GM13976 (cell line): ENCODE measurements around the gene BOLL.

ENCODE experiments used
- DNase-seq: peaks from one replicate; pipeline ENCODE4 v3.0.0; 2012; ENCODE audit warnings: low spot score
- in situ Hi-C: fragments of 300-500 bp; cut with MboI; formaldehyde crosslinking; loops from one replicate; pipeline ENCODE4 v1.12.0; 2022; ENCODE audit warnings: low sequenced_read_pairs, mixed read lengths, inconsistent platforms; ENCODE audit not compliant: unreplicated experiment
- TF ChIP-seq, protein P1 (sequence below): IDR thresholded peaks from 2 replicates; pipeline ENCODE4 v1.5.1; 2012; ENCODE audit warnings: borderline replicate concordance, mild to moderate bottlenecking; ENCODE audit not compliant: insufficient read depth; ENCODE audit errors: extremely low read depth, missing control alignments, control extremely low read depth

BOLL gene

DNA sequence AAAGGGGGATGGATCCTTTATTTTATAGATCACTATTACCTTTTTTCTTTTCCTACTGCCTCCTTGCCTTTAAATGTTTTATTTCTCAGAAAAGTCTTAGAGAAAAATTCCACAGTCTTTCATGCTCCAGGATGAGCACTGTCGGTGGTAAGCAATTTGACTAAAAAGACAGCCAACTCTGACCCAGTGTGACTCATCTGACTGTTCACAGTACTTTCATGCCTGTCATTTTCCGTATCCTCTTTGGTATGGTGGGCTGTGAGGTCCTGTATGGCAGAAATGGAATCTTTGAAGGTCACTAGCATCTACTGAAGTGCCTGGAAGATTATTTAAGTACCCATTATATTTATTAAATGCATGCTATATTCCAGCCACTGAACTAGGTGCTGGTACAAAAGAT, 107.6 kb downstream of the BOLL start:
- TF ChIP-seq, protein P1, sequence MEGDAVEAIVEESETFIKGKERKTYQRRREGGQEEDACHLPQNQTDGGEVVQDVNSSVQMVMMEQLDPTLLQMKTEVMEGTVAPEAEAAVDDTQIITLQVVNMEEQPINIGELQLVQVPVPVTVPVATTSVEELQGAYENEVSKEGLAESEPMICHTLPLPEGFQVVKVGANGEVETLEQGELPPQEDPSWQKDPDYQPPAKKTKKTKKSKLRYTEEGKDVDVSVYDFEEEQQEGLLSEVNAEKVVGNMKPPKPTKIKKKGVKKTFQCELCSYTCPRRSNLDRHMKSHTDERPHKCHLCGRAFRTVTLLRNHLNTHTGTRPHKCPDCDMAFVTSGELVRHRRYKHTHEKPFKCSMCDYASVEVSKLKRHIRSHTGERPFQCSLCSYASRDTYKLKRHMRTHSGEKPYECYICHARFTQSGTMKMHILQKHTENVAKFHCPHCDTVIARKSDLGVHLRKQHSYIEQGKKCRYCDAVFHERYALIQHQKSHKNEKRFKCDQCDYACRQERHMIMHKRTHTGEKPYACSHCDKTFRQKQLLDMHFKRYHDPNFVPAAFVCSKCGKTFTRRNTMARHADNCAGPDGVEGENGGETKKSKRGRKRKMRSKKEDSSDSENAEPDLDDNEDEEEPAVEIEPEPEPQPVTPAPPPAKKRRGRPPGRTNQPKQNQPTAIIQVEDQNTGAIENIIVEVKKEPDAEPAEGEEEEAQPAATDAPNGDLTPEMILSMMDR, result no peak
- no peak for DNase-seq
- in situ Hi-C loops, result no loop called here

DNA sequence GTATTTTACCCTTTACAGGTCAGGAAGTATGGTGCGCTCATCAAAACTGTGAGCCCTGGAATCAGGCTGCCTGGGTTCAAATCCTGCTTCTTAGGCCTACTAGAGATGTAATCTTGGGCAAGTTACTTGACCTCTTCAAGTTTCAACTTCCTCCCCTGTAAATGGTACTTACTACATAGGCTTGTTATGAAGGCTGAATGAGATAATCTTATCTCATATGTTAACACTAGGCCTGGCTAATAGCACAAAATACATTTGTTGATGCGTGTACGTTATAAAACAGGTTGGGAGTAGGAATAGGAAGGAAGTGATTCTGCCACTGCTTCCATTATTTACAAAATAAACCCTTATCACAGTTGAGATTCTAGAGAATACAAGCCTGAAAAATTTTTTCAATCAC, 108.1 kb downstream of the BOLL start:
- no peak for DNase-seq
- TF ChIP-seq, protein P1, result no peak
- in situ Hi-C loops, result no loop called here
